ENCODE measurements around the gene EPB41L4A.

The EPB41L4A gene

GRCh38 chr5:112257005-112257404, 162.1 kb downstream of the EPB41L4A start:
- Histone ChIP-seq H3K4me3 (ENCODE audit: low read length) (no peak overlapping the region), H3K9me2 (replicated peaks; ENCODE audit: control insufficient read depth, low read length) (no peaks in the 10 kb centered on the region), H3K36me3 (ENCODE audit: control insufficient read depth, low read length) (no peaks in the 10 kb centered on the region), H3K9me3 (ENCODE audit: control insufficient read depth, insufficient read depth, low read length) (no peaks in the 10 kb centered on the region), H3K79me2 (ENCODE audit: control insufficient read depth, low read length) (no peaks in the 10 kb centered on the region), H4K20me1 (ENCODE audit: control insufficient read depth, insufficient read depth, low read depth, low read length) (no peaks in the 10 kb centered on the region), H3K4me2 (ENCODE audit: low read length) (no peak overlapping the region), H3K27ac (ENCODE audit: low read depth, low read length) (no peak overlapping the region), H3K4me1 (ENCODE audit: control insufficient read depth, low read length) (no peaks in the 10 kb centered on the region), H3K27me3 (ENCODE audit: control insufficient read depth, low read length) (peaks cover 4% of the 10 kb centered on the region; the same call in 1 of the 2 replicates), H3F3A (ENCODE audit: control insufficient read depth, insufficient read depth) (no peaks in the 10 kb centered on the region)
- TF ChIP-seq EZH2phosphoT487 (IDR thresholded peaks at IDR 0.05; ENCODE audit: borderline replicate concordance, low read length): no peak
- TF ChIP-seq CTCF (IDR thresholded peaks at IDR 0.05; ENCODE audit: low read depth, low read length, poor library complexity, severe bottlenecking): no peak

GRCh38 chr5:112254303-112254702, 164.8 kb downstream of the EPB41L4A start:
- Histone ChIP-seq H3F3A (ENCODE audit: control insufficient read depth, insufficient read depth) (no peaks in the 10 kb centered on the region), H3K36me3 (ENCODE audit: control insufficient read depth, low read length) (no peaks in the 10 kb centered on the region), H3K79me2 (ENCODE audit: control insufficient read depth, low read length) (no peaks in the 10 kb centered on the region), H3K4me3 (ENCODE audit: low read length) (no peak overlapping the region), H3K27ac (ENCODE audit: low read depth, low read length) (no peak overlapping the region), H3K27me3 (ENCODE audit: control insufficient read depth, low read length) (peaks cover 7% of the 10 kb centered on the region; the same call in 1 of the 2 replicates), H3K4me1 (ENCODE audit: control insufficient read depth, low read length) (no peaks in the 10 kb centered on the region), H3K9me2 (replicated peaks; ENCODE audit: control insufficient read depth, low read length) (no peaks in the 10 kb centered on the region), H4K20me1 (ENCODE audit: control insufficient read depth, insufficient read depth, low read depth, low read length) (no peaks in the 10 kb centered on the region), H3K9me3 (ENCODE audit: control insufficient read depth, insufficient read depth, low read length) (no peaks in the 10 kb centered on the region), H3K4me2 (ENCODE audit: low read length) (no peak overlapping the region)
- no peak for TF ChIP-seq EZH2phosphoT487 (IDR thresholded peaks at IDR 0.05; ENCODE audit: borderline replicate concordance, low read length)

- H3K27me3 ChIP-seq (ENCODE audit: control insufficient read depth, low read length): peaks cover 7% of the 10 kb centered on the region; the same call in 1 of the 2 replicates
- no peak for TF ChIP-seq EZH2phosphoT487 (IDR thresholded peaks at IDR 0.05; ENCODE audit: borderline replicate concordance, low read length)
- no peak for TF ChIP-seq CTCF (IDR thresholded peaks at IDR 0.05; ENCODE audit: low read depth, low read length, poor library complexity, severe bottlenecking)
- no peaks in the 10 kb centered on the region for H3K4me1 ChIP-seq (ENCODE audit: control insufficient read depth, low read length)
- H3K27ac ChIP-seq (ENCODE audit: low read depth, low read length): no peak overlapping the region
- no peaks in the 10 kb centered on the region for H3K36me3 ChIP-seq (ENCODE audit: control insufficient read depth, low read length)
- no peak overlapping the region for H3K4me2 ChIP-seq (ENCODE audit: low read length)
- no peaks in the 10 kb centered on the region for H3K9me3 ChIP-seq (ENCODE audit: control insufficient read depth, insufficient read depth, low read length)
- no peaks in the 10 kb centered on the region for H3K9me2 ChIP-seq (replicated peaks; ENCODE audit: control insufficient read depth, low read length)
- no peaks in the 10 kb centered on the region for H3K79me2 ChIP-seq (ENCODE audit: control insufficient read depth, low read length)
- H4K20me1 ChIP-seq (ENCODE audit: control insufficient read depth, insufficient read depth, low read depth, low read length): no peaks in the 10 kb centered on the region
- no peak overlapping the region for H3K4me3 ChIP-seq (ENCODE audit: low read length)
- H3F3A ChIP-seq (ENCODE audit: control insufficient read depth, insufficient read depth): no peaks in the 10 kb centered on the region
Observed at GRCh38 chr5:112253478-112254250, 165.4 kb downstream of the EPB41L4A start.

GRCh38 chr5:112250551-112250950, 168.5 kb downstream of the EPB41L4A start:
- Histone ChIP-seq H3K9me2 (replicated peaks; ENCODE audit: control insufficient read depth, low read length) (no peaks in the 10 kb centered on the region), H3K4me1 (ENCODE audit: control insufficient read depth, low read length) (no peaks in the 10 kb centered on the region), H4K20me1 (ENCODE audit: control insufficient read depth, insufficient read depth, low read depth, low read length) (no peaks in the 10 kb centered on the region), H3K27ac (ENCODE audit: low read depth, low read length) (no peak overlapping the region), H3K79me2 (ENCODE audit: control insufficient read depth, low read length) (no peaks in the 10 kb centered on the region), H3K4me2 (ENCODE audit: low read length) (no peak overlapping the region), H3K36me3 (ENCODE audit: control insufficient read depth, low read length) (no peaks in the 10 kb centered on the region), H3K27me3 (ENCODE audit: control insufficient read depth, low read length) (peaks cover 3% of the 10 kb centered on the region; the same call in 1 of the 2 replicates), H3K9me3 (ENCODE audit: control insufficient read depth, insufficient read depth, low read length) (no peaks in the 10 kb centered on the region), H3K4me3 (ENCODE audit: low read length) (no peak overlapping the region), H3F3A (ENCODE audit: control insufficient read depth, insufficient read depth) (no peaks in the 10 kb centered on the region)
- no peak for TF ChIP-seq EZH2phosphoT487 (IDR thresholded peaks at IDR 0.05; ENCODE audit: borderline replicate concordance, low read length)
- no peak for TF ChIP-seq CTCF (IDR thresholded peaks at IDR 0.05; ENCODE audit: low read depth, low read length, poor library complexity, severe bottlenecking)

Data from DOHH2 (cell line).